T-helper 9 cell (primary cell): ENCODE results near the gene SLC22A1.
"Not testable (repeated sequence)": the region's sequence is repeated elsewhere in the genome, so short reads cannot be mapped to it uniquely, and the experiment has no call there.

Experiments
- DNase-seq: peaks from one replicate; pipeline ENCODE4 v3.0.0-alpha.2; 2020

SLC22A1 gene

GRCh38 chr6:160125105-160125504, 3.5 kb downstream of the SLC22A1 start:
- DNase-seq, result not testable (repeated sequence)

- no peak for DNase-seq
Observed at GRCh38 chr6:160127270-160128124, 5.9 kb downstream of the SLC22A1 start.

DNA sequence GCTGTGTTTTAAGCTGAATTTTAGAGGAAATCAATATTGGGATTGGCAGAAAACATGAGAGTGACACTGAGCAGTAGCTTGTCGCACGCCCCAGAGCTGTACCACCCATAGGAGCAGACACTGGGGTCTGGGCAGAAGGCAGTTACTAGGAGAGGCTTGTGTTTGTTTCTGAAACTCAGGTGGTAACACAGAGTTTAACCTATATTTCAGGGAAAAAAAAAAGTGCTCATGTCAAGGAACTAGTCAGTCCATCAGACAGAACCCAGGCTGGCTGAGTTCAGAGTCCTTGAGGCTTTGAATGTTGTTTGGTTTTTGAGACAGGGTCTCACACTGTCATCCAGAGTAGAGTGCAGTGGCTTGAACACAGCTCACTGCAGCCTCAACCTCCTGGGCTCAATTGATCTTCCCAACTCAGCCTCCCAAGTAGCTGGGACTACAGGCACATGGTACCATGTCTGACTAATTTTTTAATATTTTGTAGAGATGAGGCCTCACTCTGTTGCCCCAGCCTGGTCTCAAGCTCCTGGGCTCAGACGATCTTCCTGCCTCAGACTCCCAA, 6.6 kb downstream of the SLC22A1 start:
- no peak for DNase-seq

DNA sequence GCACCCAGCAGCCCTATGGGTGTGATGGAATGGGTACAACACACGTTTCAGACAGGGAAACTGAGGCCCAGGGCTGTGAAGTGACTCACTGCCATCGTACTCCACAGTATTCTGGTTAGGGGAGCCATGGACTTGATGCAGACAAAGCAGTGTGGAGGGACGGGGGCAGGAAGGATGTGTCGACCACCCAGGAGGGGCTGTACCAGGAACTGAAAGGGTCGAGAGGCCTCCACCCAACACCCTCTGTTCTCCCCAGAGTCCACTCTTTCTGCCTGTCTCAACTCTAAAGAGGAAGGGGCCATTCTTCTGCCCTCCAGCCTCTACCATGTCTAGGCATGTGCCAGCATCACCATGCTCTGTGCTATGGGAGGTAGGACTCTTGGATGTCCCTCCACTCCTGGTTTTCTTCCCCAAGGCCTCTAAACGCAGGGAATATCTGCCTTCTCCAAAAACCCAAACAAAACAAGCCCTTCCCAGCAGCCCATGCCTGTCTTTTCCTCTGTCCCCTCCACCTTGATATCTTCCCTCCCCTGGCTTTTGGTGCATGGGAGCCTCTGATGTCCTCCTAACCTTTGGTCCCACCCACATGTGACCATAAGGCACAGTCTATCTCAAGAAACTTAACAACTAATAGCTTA, 7.4 kb downstream of the SLC22A1 start:
- DNase-seq, result no peak

GRCh38 chr6:160129881-160130615, 8.4 kb downstream of the SLC22A1 start:
- no peak for DNase-seq

DNA sequence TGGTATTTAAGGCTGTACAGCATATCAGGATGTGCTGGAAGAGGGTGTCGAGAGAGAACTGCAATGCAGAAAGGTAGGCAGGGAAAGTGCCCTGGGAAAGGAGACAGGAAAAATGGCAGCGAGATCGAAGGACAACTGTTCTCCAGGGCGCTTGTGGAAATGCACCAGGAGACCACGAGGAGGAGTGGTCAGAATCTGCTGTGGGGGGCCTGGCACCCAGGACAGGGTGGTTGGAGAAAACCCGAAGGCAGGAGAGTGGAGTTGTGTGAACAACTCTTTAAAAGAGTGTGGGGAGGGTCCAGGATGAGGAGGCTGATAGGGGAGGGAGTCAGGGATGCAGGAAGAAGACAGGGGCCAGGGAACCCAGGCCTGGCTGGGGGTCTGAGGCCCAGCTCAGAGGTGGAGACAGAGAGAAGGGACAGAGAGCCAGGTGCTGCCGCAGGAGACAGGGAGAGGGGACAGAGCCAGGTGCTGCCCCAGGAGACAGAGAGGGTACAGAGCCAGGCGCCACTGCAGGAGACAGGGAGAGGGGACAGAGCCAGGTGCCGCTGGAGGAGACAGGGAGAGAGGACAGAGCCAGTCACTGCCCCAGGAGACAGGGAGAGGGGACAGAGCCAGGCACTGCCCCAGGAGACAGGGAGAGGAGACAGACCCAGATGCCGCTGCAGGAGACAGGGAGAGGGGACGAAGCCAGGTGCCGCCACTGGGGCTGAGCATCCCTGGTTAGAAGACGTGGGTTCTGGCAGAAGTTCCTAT, 9.3 kb downstream of the SLC22A1 start:
- DNase-seq, result no peak

- no peak for DNase-seq
Observed at GRCh38 chr6:160131636-160132296, 10.2 kb downstream of the SLC22A1 start.

GRCh38 chr6:160132297-160132637, 10.7 kb downstream of the SLC22A1 start:
- no peak for DNase-seq

DNA sequence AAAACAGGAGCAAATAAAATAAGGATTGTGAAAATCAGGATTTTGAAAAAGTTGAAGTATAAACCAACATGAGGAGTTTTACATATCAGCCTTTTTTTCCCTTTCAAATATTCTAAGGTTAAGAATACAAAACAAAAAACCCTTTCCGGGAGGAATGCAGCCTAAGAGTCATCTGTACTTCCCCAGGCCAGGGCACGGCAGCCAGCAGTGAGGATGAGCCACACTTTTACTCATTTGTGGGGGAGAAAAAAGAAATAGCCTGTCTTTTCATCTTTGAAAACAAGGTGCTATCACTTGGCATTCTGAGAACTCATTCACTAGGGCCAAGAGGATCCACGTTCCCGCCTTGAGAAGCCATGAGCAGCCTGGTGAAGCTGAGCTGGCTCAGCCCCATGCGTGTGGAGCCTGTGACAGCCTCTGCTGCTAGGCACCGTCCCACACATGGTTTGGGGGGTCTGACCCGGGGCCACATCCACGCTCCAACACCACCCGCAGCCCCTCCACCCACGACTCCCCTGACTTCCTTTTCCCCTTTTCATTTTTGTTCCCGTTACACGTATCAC, 11.2 kb downstream of the SLC22A1 start:
- DNase-seq, result no peak

GRCh38 chr6:160133441-160134336, 12.1 kb downstream of the SLC22A1 start:
- no peak for DNase-seq

GRCh38 chr6:160134337-160134751, 12.7 kb downstream of the SLC22A1 start:
- not testable (repeated sequence) for DNase-seq

DNA sequence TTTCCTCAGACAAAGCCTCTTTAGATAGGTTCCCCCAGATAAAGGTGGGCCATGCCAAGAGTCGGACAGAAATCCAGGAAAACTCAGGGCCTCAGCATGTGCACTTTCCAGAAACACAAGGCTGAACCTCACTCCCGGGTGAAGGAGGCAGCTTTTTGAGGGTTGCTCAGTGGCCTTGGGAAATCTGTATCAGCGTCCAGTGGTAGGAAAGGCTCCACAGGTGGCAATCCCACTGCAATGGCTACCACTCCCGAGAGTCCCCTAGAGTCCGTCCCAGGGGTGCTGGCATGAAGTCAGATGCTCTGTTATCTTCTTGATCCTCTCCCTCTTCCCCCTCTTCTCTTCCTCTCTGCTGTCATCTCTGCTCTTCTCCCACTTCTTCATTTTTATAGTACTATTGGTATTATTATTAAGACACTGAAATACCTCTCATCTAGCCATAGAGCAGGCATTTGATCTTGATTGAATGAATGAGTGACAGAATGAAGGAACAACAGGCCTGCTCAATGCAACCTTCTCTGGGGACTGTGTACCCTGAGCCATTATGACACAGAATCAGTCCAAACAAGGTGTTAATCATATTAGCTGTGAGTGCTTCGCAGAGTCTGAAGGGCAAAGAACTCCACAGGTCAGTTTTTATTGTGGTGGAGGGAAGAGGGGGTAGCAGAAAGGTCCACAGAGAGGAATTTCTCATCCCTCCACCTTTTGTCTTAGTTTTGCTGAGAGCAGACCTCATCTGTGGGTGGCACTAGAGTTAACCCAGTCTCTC, 13.3 kb downstream of the SLC22A1 start:
- no peak for DNase-seq

- DNase-seq, result no peak
Observed at GRCh38 chr6:160135907-160136655, 14.5 kb downstream of the SLC22A1 start.

- DNase-seq, result no peak
Observed at GRCh38 chr6:160137130-160137988, 15.7 kb downstream of the SLC22A1 start.

- peak; percentile 47 for DNase-seq
Observed at GRCh38 chr6:160137989-160138835, 16.6 kb downstream of the SLC22A1 start.

DNA sequence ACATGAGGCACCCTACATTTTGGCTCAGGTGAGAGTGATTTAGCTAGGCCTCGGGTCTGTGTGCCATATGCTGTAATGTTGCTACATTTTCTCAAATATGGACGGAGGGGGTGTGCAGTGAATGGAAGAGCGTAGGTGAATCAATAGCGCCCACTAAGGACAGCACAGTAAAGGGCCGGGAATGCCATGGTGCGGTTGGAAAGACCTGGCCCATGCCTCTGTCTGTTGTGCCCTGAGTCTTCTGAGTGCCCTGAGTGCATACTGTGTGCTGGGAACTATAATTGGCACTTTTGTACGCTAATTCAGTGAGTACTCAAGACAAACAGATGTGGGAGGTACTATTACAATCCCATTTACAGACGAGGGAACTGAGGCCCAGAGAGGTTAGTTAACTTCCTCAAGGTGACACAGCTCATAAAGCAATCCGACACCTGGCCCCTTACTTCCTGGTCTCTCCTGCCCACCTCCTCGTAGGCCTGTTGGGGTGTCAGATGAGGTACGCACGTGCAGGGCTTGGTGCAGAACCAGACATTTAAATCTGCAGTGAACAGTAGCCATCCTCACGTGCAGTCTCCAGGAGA, 17.3 kb downstream of the SLC22A1 start:
- DNase-seq, result no peak

DNA sequence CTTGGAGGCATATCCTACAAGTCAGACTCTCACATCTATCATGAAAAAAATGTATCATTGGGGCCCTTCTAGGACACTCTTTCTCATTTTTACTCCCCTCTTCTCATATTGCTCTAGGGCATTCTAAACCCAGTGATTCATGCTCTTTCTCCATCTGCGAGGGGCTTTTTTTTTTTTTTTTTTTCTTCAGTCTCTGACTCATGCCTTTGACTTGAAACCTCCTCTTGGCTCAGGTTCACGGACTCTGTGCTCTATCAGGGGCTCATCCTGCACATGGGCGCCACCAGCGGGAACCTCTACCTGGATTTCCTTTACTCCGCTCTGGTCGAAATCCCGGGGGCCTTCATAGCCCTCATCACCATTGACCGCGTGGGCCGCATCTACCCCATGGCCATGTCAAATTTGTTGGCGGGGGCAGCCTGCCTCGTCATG, 17.8 kb downstream of the SLC22A1 start:
- DNase-seq, result no peak
